ENCODE results near the gene PRIM2. TPM values are rescaled to one million over a fixed set of nuclear protein-coding genes. Genes with fewer than 3 reads are reported as not detected.
"Not testable (repeated sequence)": the region's sequence is repeated elsewhere in the genome, so short reads cannot be mapped to it uniquely, and the experiment has no call there.

PRIM2 gene
- total and polyA plus RNA-seq, 2 of the 4 experiments (the other 2 are of a cell fraction) = 11.8 to 37.5 TPM

- H4K20me1 ChIP-seq (ENCODE audit: insufficient read depth, low read length); H3K9me1 ChIP-seq (ENCODE audit: insufficient read depth, low read length); H3K4me2 ChIP-seq (ENCODE audit: low read depth, low read length); intact Hi-C loops (cut with micrococcal nuclease); dilution Hi-C loops (cut with HindIII; ENCODE audit: low sequenced_read_pairs, unreplicated experiment); POLR2A ChIA-PET (ENCODE audit: unreplicated experiment); BruUV-seq (replicated peaks); CTCF ChIA-PET; H3K23ac ChIP-seq (ENCODE audit: low read depth, low read length); in situ Hi-C loops (cut with MboI; ENCODE audit: low sequenced_read_pairs); H2AFZ ChIP-seq (replicated peaks; ENCODE audit: low read length, poor library complexity); H3K27me3 ChIP-seq (ENCODE audit: control insufficient read depth, insufficient read depth, low read length); H3K56ac ChIP-seq (ENCODE audit: extremely low read depth, insufficient read depth, low read length); H2AK9ac ChIP-seq (replicated peaks; ENCODE audit: low read depth, low read length, poor library complexity); ATAC-seq (ENCODE audit: low read depth); H3K4me3 ChIP-seq (ENCODE audit: insufficient read depth, low read depth, low read length); H3K9me3 ChIP-seq (ENCODE audit: control insufficient read depth, insufficient read depth, low read length); H3K9ac ChIP-seq (ENCODE audit: low read depth, low read length); H3K36me3 ChIP-seq (ENCODE audit: control insufficient read depth, insufficient read depth, low read length); DNase-seq: not testable (repeated sequence)
- Histone ChIP-seq H3K18ac (ENCODE audit: low read depth, low read length) (peak overlapping the region; percentile 98), H2BK120ac (ENCODE audit: low read depth, low read length) (peak overlapping the region; percentile 90), H2AK5ac (ENCODE audit: low read depth, low read length) (peak overlapping the region; percentile 49), H3K27ac (ENCODE audit: insufficient read depth, low read length) (peak overlapping the region; percentile 82; the same call in 1 of the 2 replicates), H3K4ac (ENCODE audit: low read depth, low read length) (peak overlapping the region; percentile 54), H2BK15ac (ENCODE audit: low read depth, low read length) (peak overlapping the region; percentile 77; the same call in 2 of the 3 replicates), H2BK5ac (ENCODE audit: low read depth, low read length, poor library complexity, severe bottlenecking) (peak overlapping the region; percentile 98), H3K79me1 (ENCODE audit: low read depth in 1 of 2, low read length in 2 of 2) (peaks cover 23 to 65% of the 10 kb centered on the region in 2 experiments), H4K5ac (ENCODE audit: low read depth, low read length) (peak overlapping the region; percentile 96), H2BK20ac (ENCODE audit: low read depth, low read length) (peak overlapping the region; percentile 95; the same call in 1 of the 2 replicates), H3K4me1 (ENCODE audit: control insufficient read depth, insufficient read depth, low read length) (peaks cover 19% of the 10 kb centered on the region), H3K14ac (replicated peaks; ENCODE audit: low read depth, low read length) (peak overlapping the region; percentile 50), H4K91ac (ENCODE audit: insufficient read depth, low read depth, low read length) (peak overlapping the region; percentile 91; the same call in 1 of the 2 replicates), H4K8ac (ENCODE audit: low read depth in 2 of 2, low read length in 2 of 2) (peak overlapping the region; percentile 77 to 97)
- WGBS, 2 experiments (ENCODE audit: extremely low coverage in 2 of 2, insufficient read length in 1 of 2) = 100% methylated on average over 1 of the region's 9 CpGs; no CpG with 5 or more reads in 1 of the 2 experiments
Observed at GRCh38 chr6:57433790-57434189, 116.4 kb downstream of the PRIM2 start.

All from IMR-90 (cell line).